GM19372 (cell line): Measurements from ENCODE around the gene ACBD4.

Experiments
- ATAC-seq: cut with Tn5 transposase; IDR thresholded peaks from one replicate; pipeline ENCODE4 v1.9.1; 2021; ENCODE audit warnings: mild to moderate bottlenecking, low read depth, moderate library complexity; ENCODE audit not compliant: unreplicated experiment

Gene ACBD4

GRCh38 chr17:45149669-45150664 is 14.5 kb downstream of the ACBD4 start:
- ATAC-seq: no peak

- ATAC-seq: no peak
Measured at GRCh38 chr17:45150911-45151809, 15.7 kb downstream of the ACBD4 start.

- ATAC-seq: no peak
Measured at GRCh38 chr17:45155029-45155428, 19.5 kb downstream of the ACBD4 start.

GRCh38 chr17:45155483-45155882 is 20.0 kb downstream of the ACBD4 start:
- no peak for ATAC-seq

GRCh38 chr17:45156242-45156641 is 20.8 kb downstream of the ACBD4 start:
- no peak for ATAC-seq

- peak; percentile 3 for ATAC-seq
Measured at GRCh38 chr17:45160447-45161287, 25.2 kb downstream of the ACBD4 start.

- peak; percentile 87 for ATAC-seq
Measured at GRCh38 chr17:45161288-45162024, 26.0 kb downstream of the ACBD4 start, which contains the start of gene HEXIM2. HEXIM2 (plus strand) TSS chr17:45161875; CDS start chr17:45162794, 919 bp downstream.

GRCh38 chr17:45162025-45162687 is 26.7 kb downstream of the ACBD4 start:
- no peak for ATAC-seq

GRCh38 chr17:45164734-45165269 is 29.3 kb downstream of the ACBD4 start:
- no peak for ATAC-seq

GRCh38 chr17:45168991-45169752 is 33.7 kb downstream of the ACBD4 start:
- no peak for ATAC-seq

- ATAC-seq: no peak
Measured at GRCh38 chr17:45170280-45170930, 34.9 kb downstream of the ACBD4 start.

- ATAC-seq: no peak
Measured at GRCh38 chr17:45170931-45171337, 35.4 kb downstream of the ACBD4 start.

- ATAC-seq: no peak
Measured at GRCh38 chr17:45171338-45172231, 36.1 kb downstream of the ACBD4 start.

GRCh38 chr17:45172232-45172540 is 36.7 kb downstream of the ACBD4 start:
- no peak for ATAC-seq

GRCh38 chr17:45172541-45173286 is 37.2 kb downstream of the ACBD4 start:
- ATAC-seq: no peak

GRCh38 chr17:45175759-45176115 is 40.2 kb downstream of the ACBD4 start:
- ATAC-seq: no peak
